T-cell (primary cell): ENCODE data around the gene IQSEC2. TPM values are rescaled to one million over a fixed set of nuclear protein-coding genes. Genes with fewer than 3 reads are reported as not detected.
A peak's percentile ranks its signal among the peaks of the same experiment; 100 is the strongest.

ENCODE experiments used
- ATAC-seq, 4 experiments: fragments of 200-7000 bp in 3 of 4; fragments of 150-1000 bp in 1 of 4; cut with Tn5 transposase; replicated peaks in 1 of 4; 1 replicate in 3 of 4; 2 replicates in 1 of 4; pipeline ENCODE4 v1.10.0; 2021; ENCODE audit warnings: moderate library complexity in 3 of 4, mild to moderate bottlenecking in 2 of 4, moderate number of reproducible peaks in 1 of 4
- CTCF ChIA-PET, 2 donors: fragments of 300-600 bp; sonication (Branson Sonifier 250); formaldehyde crosslinking; loops; one replicate each; lab custom pipeline; 2022; ENCODE audit warnings: antibody characterized with exemption in 2 of 2; lab: Charles Lee
- POLR2A ChIA-PET, 2 donors: fragments of 300-600 bp; sonication (Branson Sonifier 250); formaldehyde crosslinking; loops; one replicate each; lab custom pipeline; 2022; ENCODE audit warnings: antibody characterized with exemption in 2 of 2; lab: Charles Lee
- DNase-seq, 35 experiments: peaks; one replicate each; pipeline versions ENCODE4 v3.0.0 to v3.0.0-alpha.2; 2013 to 2023
- H3K27ac ChIP-seq: one replicate; pipeline ENCODE4 v1.5.1; 2013; ENCODE audit warnings: low read length
- H3K27me3 ChIP-seq, 2 experiments: replicated peaks in 1 of 2; 1 replicate in 1 of 2; 2 replicates in 1 of 2; pipeline versions ENCODE4 v1.6.1 to v1.7.0; 2013; ENCODE audit warnings: low read length in 1 of 2, mixed read lengths in 1 of 2; ENCODE audit not compliant: control insufficient read depth in 2 of 2, insufficient read depth in 2 of 2; ENCODE audit errors: extremely low read depth in 1 of 2
- H3K36me3 ChIP-seq, 2 donors: 1 replicate in 1 of 2; 2 replicates in 1 of 2; pipeline versions ENCODE4 v1.6.1 to v1.7.0; 2013; ENCODE audit warnings: low read length in 1 of 2; ENCODE audit not compliant: control insufficient read depth in 2 of 2, insufficient read depth in 1 of 2; ENCODE audit errors: extremely low read depth in 1 of 2
- H3K4me1 ChIP-seq, 2 experiments: 1 replicate in 1 of 2; 2 replicates in 1 of 2; pipeline versions ENCODE4 v1.6.1 to v1.7.0; 2013; ENCODE audit warnings: low read length in 2 of 2, mixed read lengths in 1 of 2; ENCODE audit not compliant: insufficient read depth in 2 of 2, control insufficient read depth in 1 of 2; ENCODE audit errors: extremely low read depth in 1 of 2
- H3K4me3 ChIP-seq, 2 donors: 1 replicate in 1 of 2; 2 replicates in 1 of 2; pipeline versions ENCODE4 v1.5.1 to v1.7.0; 2013; ENCODE audit warnings: mild to moderate bottlenecking in 2 of 2, low read length in 1 of 2, moderate library complexity in 1 of 2; ENCODE audit not compliant: control insufficient read depth in 1 of 2; ENCODE audit errors: extremely low read depth in 1 of 2
- H3K9me3 ChIP-seq: 2 replicates; pipeline ENCODE4 v1.7.0; 2013
- H3K27ac Mint-ChIP-seq, 2 donors: one replicate each; pipeline ENCODE4 v1.8.0; 2020 to 2021; ENCODE audit warnings: mild to moderate bottlenecking in 2 of 2, mixed read lengths in 2 of 2
- H3K27me3 Mint-ChIP-seq, 2 donors: one replicate each; pipeline ENCODE4 v1.8.0; 2021 to 2022; ENCODE audit warnings: mixed read lengths in 2 of 2
- H3K36me3 Mint-ChIP-seq: one replicate; pipeline ENCODE4 v1.8.0; 2021; ENCODE audit warnings: mixed read lengths
- H3K4me1 Mint-ChIP-seq, 3 donors: one replicate each; pipeline ENCODE4 v1.8.0; 2020 to 2022; ENCODE audit warnings: mixed read lengths in 3 of 3, mild to moderate bottlenecking in 1 of 3
- H3K4me3 Mint-ChIP-seq, 3 donors: one replicate each; pipeline ENCODE4 v1.8.0; 2020 to 2022; ENCODE audit warnings: mild to moderate bottlenecking in 3 of 3, mixed read lengths in 3 of 3, moderate library complexity in 3 of 3
- H3K9me3 Mint-ChIP-seq, 3 donors: one replicate each; pipeline ENCODE4 v1.8.0; 2020 to 2022; ENCODE audit warnings: mixed read lengths in 3 of 3
- WGBS: methylation state at CpG from one replicate; pipeline ENCODE4 v1.1.5; 2013; ENCODE audit warnings: missing lambda C conversion rate; ENCODE audit not compliant: insufficient coverage; 5-methylcytosine and 5-hydroxymethylcytosine counted together
- total RNA-seq, 35 experiments: library from RNA in 6 of 35; stranded (reverse) in 6 of 35; fragments of 120-200 nt in 1 of 35; gene quantifications; one replicate each; pipeline versions ENCODE4 v1.2.1 to v1.2.4 and lab custom pipeline; 2013 to 2026

The IQSEC2 gene
- total RNA-seq, 5 donors from 2014 or later (not counting 1 experiment from before 2014, with no cell fraction given): 1.2 to 2.0 (median 1.4) TPM

DNA sequence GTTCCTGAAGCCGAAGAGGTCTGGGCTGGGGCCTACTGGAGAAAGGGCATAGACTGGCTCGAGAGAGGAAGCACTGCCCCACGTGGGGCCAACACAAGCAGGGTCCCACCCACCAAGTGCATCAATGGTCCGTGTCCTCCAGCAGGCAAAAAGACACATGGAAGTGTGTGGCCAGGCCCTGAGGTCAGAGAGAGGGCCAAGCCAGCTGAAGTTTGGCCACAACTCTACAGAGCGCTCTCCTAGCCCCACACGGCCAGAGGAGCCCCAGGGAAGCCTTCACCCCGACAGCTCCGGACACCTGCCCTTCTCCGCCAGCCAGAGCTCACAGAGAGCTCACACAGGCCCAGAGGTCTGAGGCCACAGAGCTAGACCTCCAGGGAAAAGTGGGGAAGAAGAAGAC is 47.8 kb downstream of the IQSEC2 start:
- Mint-ChIP-seq H3K9me3 (no peaks in the 10 kb centered on the region), H3K27ac (no peak overlapping the region), H3K4me3 (no peak overlapping the region), H3K36me3 (no peaks in the 10 kb centered on the region), H3K27me3 (peaks cover 0 to 29% of the 10 kb centered on the region in 2 donors), H3K4me1 (no peaks in the 10 kb centered on the region)
- ChIA-PET POLR2A (no interaction called here), CTCF (no interaction called here)
- H3K27me3 ChIP-seq: no peaks in the 10 kb centered on the region
- 70% methylated on average over 2 of the region's 9 CpGs for WGBS
- no peaks in the 10 kb centered on the region for H3K36me3 ChIP-seq
- no peaks in the 10 kb centered on the region for H3K4me1 ChIP-seq
- DNase-seq (no peak), ATAC-seq (no peak)
- no peaks in the 10 kb centered on the region for H3K9me3 ChIP-seq
- no peak overlapping the region for H3K27ac ChIP-seq
- no peak overlapping the region for H3K4me3 ChIP-seq

DNA sequence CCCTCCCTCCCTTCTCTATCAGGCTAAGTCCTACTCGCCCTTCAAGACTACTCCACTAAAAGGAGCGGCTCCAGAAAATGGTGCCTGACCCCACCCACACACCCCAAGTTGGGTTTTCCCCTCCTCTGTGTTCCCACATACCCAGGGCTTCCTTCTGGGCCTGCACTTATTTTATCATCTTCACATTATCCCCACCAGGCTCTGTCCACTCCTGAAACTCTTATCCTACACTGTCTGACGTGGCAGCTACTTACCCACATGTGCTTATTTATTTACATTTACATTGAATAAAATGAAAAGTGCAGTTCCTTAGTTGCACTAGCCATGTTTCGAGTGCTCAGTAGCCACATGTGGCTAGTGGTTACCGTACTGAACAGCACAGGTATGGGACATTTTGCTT is 51.3 kb downstream of the IQSEC2 start:
- H3K4me3 ChIP-seq: no peak overlapping the region
- Mint-ChIP-seq H3K4me3 (no peak overlapping the region), H3K9me3 (no peaks in the 10 kb centered on the region), H3K27me3 (peaks cover 0 to 20% of the 10 kb centered on the region in 2 donors), H3K27ac (no peak overlapping the region), H3K4me1 (peaks cover 9 to 24% (median 14%) of the 10 kb centered on the region in 3 donors), H3K36me3 (no peaks in the 10 kb centered on the region)
- no peak for ATAC-seq
- no peak for DNase-seq
- ChIA-PET POLR2A (no interaction called here), CTCF (no interaction called here)
- H3K36me3 ChIP-seq: no peaks in the 10 kb centered on the region
- H3K4me1 ChIP-seq: peaks cover 3 to 4% of the 10 kb centered on the region in 2 experiments
- H3K9me3 ChIP-seq: no peaks in the 10 kb centered on the region
- no CpG with 5 or more reads among the region's 5 CpGs for WGBS
- H3K27me3 ChIP-seq: no peaks in the 10 kb centered on the region
- H3K27ac ChIP-seq: no peak overlapping the region

DNA sequence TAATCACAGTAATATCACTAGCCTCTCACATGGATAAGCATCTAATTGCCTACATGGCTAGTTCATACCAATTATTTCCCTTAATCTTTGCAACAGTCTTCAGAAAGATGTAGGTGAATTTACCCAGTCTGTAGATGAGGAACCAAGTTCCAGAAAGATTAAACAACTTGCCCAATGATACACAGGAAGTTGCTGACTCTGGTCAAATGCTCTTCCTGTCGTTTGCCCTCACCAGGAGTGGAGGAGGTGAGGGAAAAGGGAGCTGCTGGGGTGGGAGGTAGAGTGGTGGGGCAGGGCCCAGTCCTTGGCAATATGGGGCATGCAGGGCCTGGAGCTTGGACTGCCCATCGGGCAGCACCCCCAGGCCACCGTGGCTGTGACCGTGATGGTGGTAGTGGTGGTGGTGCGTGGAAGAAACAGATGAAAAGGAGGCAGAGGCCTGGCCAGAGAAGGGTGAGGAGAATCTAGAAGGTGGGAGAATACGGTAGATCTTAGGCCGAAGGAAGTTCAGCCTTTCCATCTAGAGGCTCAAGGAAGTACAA is 54.1 kb downstream of the IQSEC2 start:
- H3K9me3 ChIP-seq: no peaks in the 10 kb centered on the region
- CTCF ChIA-PET: no interaction called here
- WGBS: 73% methylated on average over 3 of the region's 7 CpGs
- H3K4me1 Mint-ChIP-seq: peaks cover 28 to 50% (median 33%) of the 10 kb centered on the region in 3 donors
- peak overlapping the region in 1 of 3 donors; percentile 15 for H3K4me3 Mint-ChIP-seq
- no peaks in the 10 kb centered on the region for H3K36me3 Mint-ChIP-seq
- peaks cover 19 to 20% of the 10 kb centered on the region in 2 experiments for H3K4me1 ChIP-seq
- no peaks in the 10 kb centered on the region for H3K9me3 Mint-ChIP-seq
- no peaks in the 10 kb centered on the region for H3K36me3 ChIP-seq
- no peak overlapping the region for H3K27ac ChIP-seq
- DNase-seq: no peak
- no peaks in the 10 kb centered on the region for H3K27me3 ChIP-seq
- no peak overlapping the region for H3K27ac Mint-ChIP-seq
- ATAC-seq: no peak
- H3K27me3 Mint-ChIP-seq: peaks cover 0 to 20% of the 10 kb centered on the region in 2 donors
- H3K4me3 ChIP-seq: no peak overlapping the region
- POLR2A ChIA-PET: no interaction called here

- 3% methylated on average over 16 of the region's 67 CpGs for WGBS
- no peaks in the 10 kb centered on the region for H3K9me3 Mint-ChIP-seq
Observed at GRCh38 chrX:53224860-53225797, 56.3 kb downstream of the IQSEC2 start, which contains the start of gene KDM5C. KDM5C (minus strand) TSS chrX:53225207; CDS start chrX:53224889, 318 bp downstream.

GRCh38 chrX:53223955-53224859 is 57.2 kb downstream of the IQSEC2 start:
- Histone ChIP-seq H3K27me3 (no peaks in the 10 kb centered on the region), H3K27ac (peak overlapping the region; percentile 88), H3K4me1 (peaks cover 22 to 30% of the 10 kb centered on the region in 2 experiments), H3K4me3 (peak overlapping the region; percentile 76 to 78), H3K9me3 (no peaks in the 10 kb centered on the region), H3K36me3 (peaks cover 6 to 14% of the 10 kb centered on the region in 2 donors)
- Mint-ChIP-seq H3K4me1 (peaks cover 43 to 62% (median 52%) of the 10 kb centered on the region in 3 donors), H3K27ac (peak overlapping the region; percentile 96 to 100), H3K27me3 (no peaks in the 10 kb centered on the region), H3K4me3 (peak overlapping the region; percentile 95 to 99 (median 97)), H3K9me3 (no peaks in the 10 kb centered on the region), H3K36me3 (peaks cover 4% of the 10 kb centered on the region)
- CTCF ChIA-PET: no interaction called here
- peak in 11 of 35 experiments; percentile 1 to 47 (median 11) for DNase-seq
- WGBS: 1% methylated on average over 30 of the region's 40 CpGs
- peak in 3 of 4 experiments; percentile 8 to 22 (median 18) for ATAC-seq
- POLR2A ChIA-PET: no interaction called here

More at GRCh38 chrX:53224860-53225797, 56.3 kb downstream of the IQSEC2 start, which contains the start of gene KDM5C:
- Mint-ChIP-seq H3K27me3 (no peaks in the 10 kb centered on the region), H3K27ac (peak within 1 kb of the TSS; percentile 96 to 100), H3K36me3 (peaks cover 3% of the 10 kb centered on the region), H3K4me1 (peaks cover 43 to 62% (median 47%) of the 10 kb centered on the region in 3 donors), H3K4me3 (peak within 1 kb of the TSS; percentile 95 to 99 (median 97))
- Histone ChIP-seq H3K4me3 (peak within 1 kb of the TSS; percentile 76 to 78), H3K27me3 (no peaks in the 10 kb centered on the region), H3K9me3 (no peaks in the 10 kb centered on the region), H3K4me1 (peaks cover 22 to 30% of the 10 kb centered on the region in 2 experiments), H3K36me3 (peaks cover 0 to 7% of the 10 kb centered on the region in 2 donors), H3K27ac (peak within 1 kb of the TSS; percentile 88)
- peak; percentile 75 to 96 (median 84) for DNase-seq
- peak; percentile 81 to 88 (median 86) for ATAC-seq
- ChIA-PET POLR2A (interaction anchor here (0.5 to 1.0 kb wide), 6 partner anchors 15 to 1581 kb away, joined by 3 to 11 read pairs (median 3); partner anchors contain the start of genes RIBC1 (in 1 of the 2), SMC1A (in 1 of the 2) and TSPYL2 (in 1 of the 2)), CTCF (interaction anchor here in 1 of 2 donors (0.7 kb wide), 1 partner anchor 221 kb away, joined by 4 read pairs; no protein-coding TSS in a partner anchor)
